Measurements from ENCODE around the gene G6PD. TPM values are rescaled to one million over a fixed set of nuclear protein-coding genes. Genes with fewer than 3 reads are reported as not detected.
"Not testable (repeated sequence)": the region's sequence is repeated elsewhere in the genome, so short reads cannot be mapped to it uniquely, and the experiment has no call there.

G6PD gene
- total and polyA plus RNA-seq, 2 of the 4 experiments (the other 2 are of a cell fraction): 77.1 to 213 TPM

DNA sequence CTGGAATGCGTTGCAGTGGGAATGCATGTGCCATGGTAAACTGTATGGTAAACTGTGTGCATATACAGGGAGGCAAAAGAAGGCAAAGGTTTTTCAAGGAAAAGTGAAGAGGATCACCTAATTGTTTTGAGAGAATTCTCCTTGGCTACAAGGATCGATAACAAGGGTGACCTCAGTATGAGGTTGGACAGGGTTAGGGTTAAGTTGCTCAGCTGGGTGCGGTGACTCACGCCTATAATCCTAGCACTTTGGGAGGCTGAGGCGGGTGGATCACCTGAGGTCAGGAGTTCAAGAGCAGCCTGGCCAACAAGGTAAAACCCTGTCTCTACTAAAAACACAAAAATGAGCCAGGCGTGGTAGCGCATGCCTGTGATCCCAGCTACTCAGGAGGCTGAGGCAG, 45.2 kb downstream of the G6PD start:
- H3K18ac ChIP-seq (ENCODE audit: low read depth, low read length); POLR2A ChIA-PET (ENCODE audit: unreplicated experiment); BruUV-seq (replicated peaks); DNase-seq; CTCF ChIA-PET; H3K36me3 ChIP-seq (ENCODE audit: control insufficient read depth, insufficient read depth, low read length); H3K9me3 ChIP-seq (ENCODE audit: control insufficient read depth, insufficient read depth, low read length); ATAC-seq (ENCODE audit: low read depth); H4K91ac ChIP-seq (ENCODE audit: insufficient read depth, low read depth, low read length); H2BK5ac ChIP-seq (ENCODE audit: low read depth, low read length, poor library complexity, severe bottlenecking); H4K8ac ChIP-seq (ENCODE audit: low read depth in 2 of 2, low read length in 2 of 2); H3K4me3 ChIP-seq (ENCODE audit: insufficient read depth, low read depth, low read length); dilution Hi-C loops (cut with HindIII; ENCODE audit: low sequenced_read_pairs, unreplicated experiment); H2AK5ac ChIP-seq (ENCODE audit: low read depth, low read length); H4K20me1 ChIP-seq (ENCODE audit: insufficient read depth, low read length); H3K27me3 ChIP-seq (ENCODE audit: control insufficient read depth, insufficient read depth, low read length); H3K23ac ChIP-seq (ENCODE audit: low read depth, low read length); H3K9me1 ChIP-seq (ENCODE audit: insufficient read depth, low read length); H4K5ac ChIP-seq (ENCODE audit: low read depth, low read length); H2BK20ac ChIP-seq (ENCODE audit: low read depth, low read length); H3K79me1 ChIP-seq (ENCODE audit: low read depth in 1 of 2, low read length in 2 of 2); H2AFZ ChIP-seq (replicated peaks; ENCODE audit: low read length, poor library complexity); H3K4me1 ChIP-seq (ENCODE audit: control insufficient read depth, insufficient read depth, low read length); H2BK120ac ChIP-seq (ENCODE audit: low read depth, low read length); in situ Hi-C loops (cut with MboI; ENCODE audit: low sequenced_read_pairs); H3K4ac ChIP-seq (ENCODE audit: low read depth, low read length); H3K56ac ChIP-seq (ENCODE audit: extremely low read depth, insufficient read depth, low read length); H2AK9ac ChIP-seq (replicated peaks; ENCODE audit: low read depth, low read length, poor library complexity); H2BK15ac ChIP-seq (ENCODE audit: low read depth, low read length); H3K14ac ChIP-seq (replicated peaks; ENCODE audit: low read depth, low read length); intact Hi-C loops (cut with micrococcal nuclease); H3K9ac ChIP-seq (ENCODE audit: low read depth, low read length); H3K27ac ChIP-seq (ENCODE audit: insufficient read depth, low read length); H3K4me2 ChIP-seq (ENCODE audit: low read depth, low read length): not testable (repeated sequence)
- 100% methylated on average over 1 of the region's 7 CpGs; no CpG with 5 or more reads in 1 of the 2 experiments for WGBS, 2 experiments (ENCODE audit: extremely low coverage in 2 of 2, insufficient read length in 1 of 2)

DNA sequence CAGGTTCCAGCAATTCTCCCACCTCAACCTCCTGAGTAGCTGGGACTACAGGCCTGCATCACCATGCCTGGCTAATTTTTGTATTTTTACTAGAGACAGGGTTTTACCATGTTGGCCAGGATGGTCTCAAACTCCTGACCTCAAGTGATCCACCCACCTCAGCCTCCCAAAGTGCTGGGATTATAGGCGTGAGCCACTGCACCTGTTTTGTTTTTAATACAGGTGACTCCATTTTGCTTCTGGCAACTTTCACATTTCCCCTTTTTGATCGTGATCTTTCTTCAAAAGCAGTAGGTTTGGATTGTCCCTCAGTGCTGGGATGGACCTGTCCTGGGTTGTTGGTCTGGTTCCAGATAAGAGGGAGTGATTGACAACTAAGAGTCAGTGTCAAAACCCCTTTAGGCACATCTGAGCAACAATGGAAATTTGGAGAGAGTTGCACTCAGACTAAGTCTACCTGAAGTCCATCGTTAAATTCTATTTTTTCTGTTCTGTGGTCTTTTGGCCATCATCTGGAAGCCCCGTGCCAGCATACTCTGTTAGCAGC, 50.0 kb downstream of the G6PD start:
- H3K4me3 ChIP-seq (ENCODE audit: insufficient read depth, low read depth, low read length); dilution Hi-C loops (cut with HindIII; ENCODE audit: low sequenced_read_pairs, unreplicated experiment); H4K91ac ChIP-seq (ENCODE audit: insufficient read depth, low read depth, low read length); CTCF ChIA-PET; H3K4me1 ChIP-seq (ENCODE audit: control insufficient read depth, insufficient read depth, low read length); H3K9me1 ChIP-seq (ENCODE audit: insufficient read depth, low read length); H3K36me3 ChIP-seq (ENCODE audit: control insufficient read depth, insufficient read depth, low read length); ATAC-seq (ENCODE audit: low read depth); H2BK5ac ChIP-seq (ENCODE audit: low read depth, low read length, poor library complexity, severe bottlenecking); H2BK20ac ChIP-seq (ENCODE audit: low read depth, low read length); H3K18ac ChIP-seq (ENCODE audit: low read depth, low read length); H3K9me3 ChIP-seq (ENCODE audit: control insufficient read depth, insufficient read depth, low read length); H3K79me1 ChIP-seq (ENCODE audit: low read depth in 1 of 2, low read length in 2 of 2); H3K4me2 ChIP-seq (ENCODE audit: low read depth, low read length); H2AK9ac ChIP-seq (replicated peaks; ENCODE audit: low read depth, low read length, poor library complexity); H3K27me3 ChIP-seq (ENCODE audit: control insufficient read depth, insufficient read depth, low read length); H3K27ac ChIP-seq (ENCODE audit: insufficient read depth, low read length); H2BK120ac ChIP-seq (ENCODE audit: low read depth, low read length); in situ Hi-C loops (cut with MboI; ENCODE audit: low sequenced_read_pairs); H3K56ac ChIP-seq (ENCODE audit: extremely low read depth, insufficient read depth, low read length); DNase-seq; H4K20me1 ChIP-seq (ENCODE audit: insufficient read depth, low read length); intact Hi-C loops (cut with micrococcal nuclease); H4K8ac ChIP-seq (ENCODE audit: low read depth in 2 of 2, low read length in 2 of 2); H3K14ac ChIP-seq (replicated peaks; ENCODE audit: low read depth, low read length); H4K5ac ChIP-seq (ENCODE audit: low read depth, low read length); H3K4ac ChIP-seq (ENCODE audit: low read depth, low read length); H3K23ac ChIP-seq (ENCODE audit: low read depth, low read length); H2AK5ac ChIP-seq (ENCODE audit: low read depth, low read length); H2AFZ ChIP-seq (replicated peaks; ENCODE audit: low read length, poor library complexity); H2BK15ac ChIP-seq (ENCODE audit: low read depth, low read length); H3K9ac ChIP-seq (ENCODE audit: low read depth, low read length); BruUV-seq (replicated peaks): not testable (repeated sequence)
- POLR2A ChIA-PET (ENCODE audit: unreplicated experiment): interaction anchor here (0.6 kb wide), 1 partner anchor 20 kb away, joined by 3 read pairs; the partner anchor contains the start of gene FAM3A
- no CpG with 5 or more reads among the region's 4 CpGs for WGBS, 2 experiments (ENCODE audit: extremely low coverage in 2 of 2, insufficient read length in 1 of 2)
